WTC11 (cell line): ENCODE measurements around the gene IL1RAP. TPM values are rescaled to one million over a fixed set of nuclear protein-coding genes. Genes with fewer than 3 reads are reported as not detected.

Source experiments
- ATAC-seq: fragments of 200-7000 bp; cut with Tn5 transposase; 2 replicates; pipeline ENCODE4 v1.10.0; 2021; ENCODE audit warnings: mild to moderate bottlenecking, moderate library complexity
- CTCF ChIA-PET: fragments of 300-600 bp; sonication (Branson Sonifier 250); formaldehyde crosslinking; loops from one replicate; lab custom pipeline; 2021; ENCODE audit warnings: antibody characterized with exemption; lab: Charles Lee
- POLR2A ChIA-PET: fragments of 350-600 bp; sonication (Branson Sonifier 250); formaldehyde crosslinking; loops from one replicate; lab custom pipeline; 2021; ENCODE audit warnings: antibody characterized with exemption; lab: Charles Lee
- DNase-seq: peaks from one replicate; pipeline ENCODE4 v3.0.0; 2021; ENCODE audit warnings: low spot score
- H3K27ac Mint-ChIP-seq: 2 replicates; pipeline ENCODE4 v1.8.0; 2021; ENCODE audit warnings: mixed read lengths
- H3K27me3 Mint-ChIP-seq: 2 replicates; pipeline ENCODE4 v1.8.0; 2021; ENCODE audit warnings: low read depth, mild to moderate bottlenecking, moderate library complexity, mixed read lengths
- H3K36me3 Mint-ChIP-seq: 2 replicates; pipeline ENCODE4 v1.8.0; 2021; ENCODE audit warnings: mixed read lengths
- H3K4me1 Mint-ChIP-seq: 2 replicates; pipeline ENCODE4 v1.8.0; 2022; ENCODE audit warnings: mixed read lengths
- H3K4me3 Mint-ChIP-seq: 2 replicates; pipeline ENCODE4 v1.8.0; 2021; ENCODE audit warnings: mild to moderate bottlenecking, moderate library complexity, mixed read lengths
- H3K9me3 Mint-ChIP-seq: 2 replicates; pipeline ENCODE4 v1.8.0; 2021; ENCODE audit warnings: mixed read lengths
- AR ChIP-seq: fragments of 250-450 bp; sonication (Bioruptor Pico); IDR thresholded peaks from 2 replicates; pipeline ENCODE4 v1.9.0; 2021; ENCODE audit warnings: mild to moderate bottlenecking
- FOXJ3 ChIP-seq: sonication (generic); formaldehyde crosslinking; IDR thresholded peaks from 2 replicates; pipeline ENCODE4 v1.9.0; 2021; ENCODE audit warnings: missing genetic modification reagents, mild to moderate bottlenecking, borderline replicate concordance
- GABPB1 ChIP-seq: sonication (generic); formaldehyde crosslinking; IDR thresholded peaks from 2 replicates; pipeline ENCODE4 v1.8.1; 2023; ENCODE audit warnings: mild to moderate bottlenecking, missing genetic modification reagents
- GTF2I ChIP-seq: fragments of 250-450 bp; sonication (Bioruptor Pico); conservative IDR thresholded peaks from 2 replicates; pipeline ENCODE4 v1.4.0; 2021; ENCODE audit warnings: mild to moderate bottlenecking
- IRF2 ChIP-seq: sonication (generic); formaldehyde crosslinking; IDR thresholded peaks from 2 replicates; pipeline ENCODE4 v1.8.0; 2022; ENCODE audit warnings: low read depth, missing genetic modification reagents, borderline replicate concordance
- MXD4 ChIP-seq: fragments of 250-450 bp; sonication (Bioruptor Pico); IDR thresholded peaks from 2 replicates; pipeline ENCODE4 v1.8.0; 2021; ENCODE audit warnings: mild to moderate bottlenecking, moderate library complexity, borderline replicate concordance
- NR1H2 ChIP-seq: sonication (generic); formaldehyde crosslinking; IDR thresholded peaks from 2 replicates; pipeline ENCODE4 v1.9.0; 2021; ENCODE audit warnings: mild to moderate bottlenecking, moderate library complexity, missing genetic modification reagents
- RORB ChIP-seq: fragments of 250-450 bp; sonication (Bioruptor Pico); IDR thresholded peaks from 2 replicates; pipeline ENCODE4 v1.9.0; 2021; ENCODE audit warnings: mild to moderate bottlenecking
- SMAD3 ChIP-seq: sonication (generic); formaldehyde crosslinking; IDR thresholded peaks from 2 replicates; pipeline ENCODE4 v1.8.0; 2022; ENCODE audit warnings: missing genetic modification reagents, mild to moderate bottlenecking, borderline replicate concordance
- ZBTB21 ChIP-seq: sonication (generic); formaldehyde crosslinking; IDR thresholded peaks from 2 replicates; pipeline ENCODE4 v1.8.1; 2023; ENCODE audit warnings: mild to moderate bottlenecking, missing genetic modification reagents, borderline replicate concordance
- ZNF138 ChIP-seq: sonication (generic); formaldehyde crosslinking; conservative IDR thresholded peaks from 2 replicates; pipeline ENCODE4 v1.8.1; 2022; ENCODE audit warnings: mild to moderate bottlenecking, moderate library complexity, missing genetic modification reagents
- total RNA-seq: library from RNA; stranded (reverse); gene quantifications from 3 replicates; pipeline ENCODE4 v1.2.3, GENCODE V29; 2021
- TF ChIP-seq, protein P1 (sequence below): sonication (generic); formaldehyde crosslinking; IDR thresholded peaks from 2 replicates; pipeline ENCODE4 v1.8.0; 2022; ENCODE audit warnings: mild to moderate bottlenecking, missing genetic modification reagents
- TF ChIP-seq, protein P2 (sequence below): sonication (generic); formaldehyde crosslinking; IDR thresholded peaks from 2 replicates; pipeline ENCODE4 v1.8.1; 2023; ENCODE audit warnings: mild to moderate bottlenecking, missing genetic modification reagents, moderate library complexity
- TF ChIP-seq, protein P3 (sequence below): fragments of 200-600 bp; IDR thresholded peaks from 2 replicates; pipeline ENCODE4 v1.8.0; 2022; ENCODE audit warnings: antibody characterized with exemption
- TF ChIP-seq, protein P4 (sequence below): sonication (generic); formaldehyde crosslinking; conservative IDR thresholded peaks from 2 replicates; pipeline ENCODE4 v1.8.1; 2022; ENCODE audit warnings: mild to moderate bottlenecking, missing genetic modification reagents
- TF ChIP-seq, protein P5 (sequence below): sonication (generic); formaldehyde crosslinking; IDR thresholded peaks from 2 replicates; pipeline ENCODE4 v1.8.0; 2023; ENCODE audit warnings: missing genetic modification reagents, mild to moderate bottlenecking, borderline replicate concordance
- TF ChIP-seq, protein P6 (sequence below): sonication (generic); formaldehyde crosslinking; IDR thresholded peaks from 2 replicates; pipeline ENCODE4 v1.8.0; 2023; ENCODE audit warnings: missing genetic modification reagents
- TF ChIP-seq, protein P7 (sequence below): sonication (generic); formaldehyde crosslinking; IDR thresholded peaks from 2 replicates; pipeline ENCODE4 v1.8.1; 2023; ENCODE audit warnings: mild to moderate bottlenecking, missing genetic modification reagents

Gene IL1RAP
- total RNA-seq, 1 experiment from 2014 or later, result 4.5 TPM

DNA sequence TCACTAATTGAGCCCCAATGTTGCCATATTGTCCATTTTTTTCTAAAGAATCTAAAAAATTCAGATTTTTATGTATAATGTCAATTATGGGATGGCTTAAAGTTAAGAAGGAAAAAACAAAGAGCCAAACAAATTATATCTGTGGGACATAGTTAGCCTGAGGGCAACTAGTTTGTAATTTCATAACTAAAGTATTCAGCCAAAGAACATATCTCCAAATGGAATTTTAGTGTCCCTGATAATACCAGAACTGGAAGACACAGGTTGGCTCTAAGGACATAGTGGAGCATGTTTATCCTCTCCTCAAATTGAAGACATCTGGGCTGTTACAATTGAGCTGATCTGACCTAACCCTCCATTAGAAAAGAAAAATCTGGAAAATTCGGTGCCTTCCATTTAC is 144.2 kb downstream of the IL1RAP start:
- no peak for DNase-seq
- POLR2A ChIA-PET, result no interaction called here

More for the DNA sequence above, 144.2 kb downstream of the IL1RAP start:
- Mint-ChIP-seq H3K27me3 (no peaks in the 10 kb centered on the region), H3K4me3 (no peak overlapping the region), H3K36me3 (no peaks in the 10 kb centered on the region), H3K9me3 (peaks cover 7% of the 10 kb centered on the region), H3K4me1 (peaks cover 5% of the 10 kb centered on the region; the same call in 1 of the 2 replicates), H3K27ac (no peak overlapping the region)
- CTCF ChIA-PET, result no interaction called here
- ATAC-seq, result no peak
- TF ChIP-seq, protein P1, sequence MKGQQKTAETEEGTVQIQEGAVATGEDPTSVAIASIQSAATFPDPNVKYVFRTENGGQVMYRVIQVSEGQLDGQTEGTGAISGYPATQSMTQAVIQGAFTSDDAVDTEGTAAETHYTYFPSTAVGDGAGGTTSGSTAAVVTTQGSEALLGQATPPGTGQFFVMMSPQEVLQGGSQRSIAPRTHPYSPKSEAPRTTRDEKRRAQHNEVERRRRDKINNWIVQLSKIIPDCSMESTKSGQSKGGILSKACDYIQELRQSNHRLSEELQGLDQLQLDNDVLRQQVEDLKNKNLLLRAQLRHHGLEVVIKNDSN (CRISPR knock-in tag), result no peak
- TF ChIP-seq, protein P2, sequence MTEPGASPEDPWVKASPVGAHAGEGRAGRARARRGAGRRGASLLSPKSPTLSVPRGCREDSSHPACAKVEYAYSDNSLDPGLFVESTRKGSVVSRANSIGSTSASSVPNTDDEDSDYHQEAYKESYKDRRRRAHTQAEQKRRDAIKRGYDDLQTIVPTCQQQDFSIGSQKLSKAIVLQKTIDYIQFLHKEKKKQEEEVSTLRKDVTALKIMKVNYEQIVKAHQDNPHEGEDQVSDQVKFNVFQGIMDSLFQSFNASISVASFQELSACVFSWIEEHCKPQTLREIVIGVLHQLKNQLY, result no peak
- no peak for TF ChIP-seq FOXJ3
- no peak for TF ChIP-seq IRF2 (CRISPR knock-in tag)
- TF ChIP-seq, protein P3, sequence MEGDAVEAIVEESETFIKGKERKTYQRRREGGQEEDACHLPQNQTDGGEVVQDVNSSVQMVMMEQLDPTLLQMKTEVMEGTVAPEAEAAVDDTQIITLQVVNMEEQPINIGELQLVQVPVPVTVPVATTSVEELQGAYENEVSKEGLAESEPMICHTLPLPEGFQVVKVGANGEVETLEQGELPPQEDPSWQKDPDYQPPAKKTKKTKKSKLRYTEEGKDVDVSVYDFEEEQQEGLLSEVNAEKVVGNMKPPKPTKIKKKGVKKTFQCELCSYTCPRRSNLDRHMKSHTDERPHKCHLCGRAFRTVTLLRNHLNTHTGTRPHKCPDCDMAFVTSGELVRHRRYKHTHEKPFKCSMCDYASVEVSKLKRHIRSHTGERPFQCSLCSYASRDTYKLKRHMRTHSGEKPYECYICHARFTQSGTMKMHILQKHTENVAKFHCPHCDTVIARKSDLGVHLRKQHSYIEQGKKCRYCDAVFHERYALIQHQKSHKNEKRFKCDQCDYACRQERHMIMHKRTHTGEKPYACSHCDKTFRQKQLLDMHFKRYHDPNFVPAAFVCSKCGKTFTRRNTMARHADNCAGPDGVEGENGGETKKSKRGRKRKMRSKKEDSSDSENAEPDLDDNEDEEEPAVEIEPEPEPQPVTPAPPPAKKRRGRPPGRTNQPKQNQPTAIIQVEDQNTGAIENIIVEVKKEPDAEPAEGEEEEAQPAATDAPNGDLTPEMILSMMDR, result no peak
- TF ChIP-seq NR1H2 (CRISPR knock-in tag), result no peak
- TF ChIP-seq, protein P4, sequence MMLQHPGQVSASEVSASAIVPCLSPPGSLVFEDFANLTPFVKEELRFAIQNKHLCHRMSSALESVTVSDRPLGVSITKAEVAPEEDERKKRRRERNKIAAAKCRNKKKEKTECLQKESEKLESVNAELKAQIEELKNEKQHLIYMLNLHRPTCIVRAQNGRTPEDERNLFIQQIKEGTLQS (CRISPR knock-in tag), result no peak
- TF ChIP-seq, protein P5, sequence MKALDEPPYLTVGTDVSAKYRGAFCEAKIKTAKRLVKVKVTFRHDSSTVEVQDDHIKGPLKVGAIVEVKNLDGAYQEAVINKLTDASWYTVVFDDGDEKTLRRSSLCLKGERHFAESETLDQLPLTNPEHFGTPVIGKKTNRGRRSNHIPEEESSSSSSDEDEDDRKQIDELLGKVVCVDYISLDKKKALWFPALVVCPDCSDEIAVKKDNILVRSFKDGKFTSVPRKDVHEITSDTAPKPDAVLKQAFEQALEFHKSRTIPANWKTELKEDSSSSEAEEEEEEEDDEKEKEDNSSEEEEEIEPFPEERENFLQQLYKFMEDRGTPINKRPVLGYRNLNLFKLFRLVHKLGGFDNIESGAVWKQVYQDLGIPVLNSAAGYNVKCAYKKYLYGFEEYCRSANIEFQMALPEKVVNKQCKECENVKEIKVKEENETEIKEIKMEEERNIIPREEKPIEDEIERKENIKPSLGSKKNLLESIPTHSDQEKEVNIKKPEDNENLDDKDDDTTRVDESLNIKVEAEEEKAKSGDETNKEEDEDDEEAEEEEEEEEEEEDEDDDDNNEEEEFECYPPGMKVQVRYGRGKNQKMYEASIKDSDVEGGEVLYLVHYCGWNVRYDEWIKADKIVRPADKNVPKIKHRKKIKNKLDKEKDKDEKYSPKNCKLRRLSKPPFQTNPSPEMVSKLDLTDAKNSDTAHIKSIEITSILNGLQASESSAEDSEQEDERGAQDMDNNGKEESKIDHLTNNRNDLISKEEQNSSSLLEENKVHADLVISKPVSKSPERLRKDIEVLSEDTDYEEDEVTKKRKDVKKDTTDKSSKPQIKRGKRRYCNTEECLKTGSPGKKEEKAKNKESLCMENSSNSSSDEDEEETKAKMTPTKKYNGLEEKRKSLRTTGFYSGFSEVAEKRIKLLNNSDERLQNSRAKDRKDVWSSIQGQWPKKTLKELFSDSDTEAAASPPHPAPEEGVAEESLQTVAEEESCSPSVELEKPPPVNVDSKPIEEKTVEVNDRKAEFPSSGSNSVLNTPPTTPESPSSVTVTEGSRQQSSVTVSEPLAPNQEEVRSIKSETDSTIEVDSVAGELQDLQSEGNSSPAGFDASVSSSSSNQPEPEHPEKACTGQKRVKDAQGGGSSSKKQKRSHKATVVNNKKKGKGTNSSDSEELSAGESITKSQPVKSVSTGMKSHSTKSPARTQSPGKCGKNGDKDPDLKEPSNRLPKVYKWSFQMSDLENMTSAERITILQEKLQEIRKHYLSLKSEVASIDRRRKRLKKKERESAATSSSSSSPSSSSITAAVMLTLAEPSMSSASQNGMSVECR (CRISPR knock-in tag), result no peak
- TF ChIP-seq MXD4 (CRISPR knock-in tag), result no peak
- TF ChIP-seq, protein P6, sequence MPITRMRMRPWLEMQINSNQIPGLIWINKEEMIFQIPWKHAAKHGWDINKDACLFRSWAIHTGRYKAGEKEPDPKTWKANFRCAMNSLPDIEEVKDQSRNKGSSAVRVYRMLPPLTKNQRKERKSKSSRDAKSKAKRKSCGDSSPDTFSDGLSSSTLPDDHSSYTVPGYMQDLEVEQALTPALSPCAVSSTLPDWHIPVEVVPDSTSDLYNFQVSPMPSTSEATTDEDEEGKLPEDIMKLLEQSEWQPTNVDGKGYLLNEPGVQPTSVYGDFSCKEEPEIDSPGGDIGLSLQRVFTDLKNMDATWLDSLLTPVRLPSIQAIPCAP (CRISPR knock-in tag), result no peak
- TF ChIP-seq GTF2I, result no peak
- no peak for TF ChIP-seq SMAD3 (CRISPR knock-in tag)
- TF ChIP-seq ZBTB21 (CRISPR knock-in tag), result no peak
- no peak for TF ChIP-seq AR (CRISPR knock-in tag)
- no peak for TF ChIP-seq RORB (CRISPR knock-in tag)
- TF ChIP-seq, protein P7, sequence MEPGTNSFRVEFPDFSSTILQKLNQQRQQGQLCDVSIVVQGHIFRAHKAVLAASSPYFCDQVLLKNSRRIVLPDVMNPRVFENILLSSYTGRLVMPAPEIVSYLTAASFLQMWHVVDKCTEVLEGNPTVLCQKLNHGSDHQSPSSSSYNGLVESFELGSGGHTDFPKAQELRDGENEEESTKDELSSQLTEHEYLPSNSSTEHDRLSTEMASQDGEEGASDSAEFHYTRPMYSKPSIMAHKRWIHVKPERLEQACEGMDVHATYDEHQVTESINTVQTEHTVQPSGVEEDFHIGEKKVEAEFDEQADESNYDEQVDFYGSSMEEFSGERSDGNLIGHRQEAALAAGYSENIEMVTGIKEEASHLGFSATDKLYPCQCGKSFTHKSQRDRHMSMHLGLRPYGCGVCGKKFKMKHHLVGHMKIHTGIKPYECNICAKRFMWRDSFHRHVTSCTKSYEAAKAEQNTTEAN (CRISPR knock-in tag), result no peak
- no peak for TF ChIP-seq ZNF138 (CRISPR knock-in tag)
- no peak for TF ChIP-seq GABPB1 (CRISPR knock-in tag)
